Measurements from ENCODE around the gene BPI. TPM values are rescaled to one million over a fixed set of nuclear protein-coding genes. Genes with fewer than 3 reads are reported as not detected.

Gene BPI
- polyA plus RNA-seq, 1 donor (not counting 4 experiments of a cell fraction or from before 2014, with no cell fraction given), result not detected

DNA sequence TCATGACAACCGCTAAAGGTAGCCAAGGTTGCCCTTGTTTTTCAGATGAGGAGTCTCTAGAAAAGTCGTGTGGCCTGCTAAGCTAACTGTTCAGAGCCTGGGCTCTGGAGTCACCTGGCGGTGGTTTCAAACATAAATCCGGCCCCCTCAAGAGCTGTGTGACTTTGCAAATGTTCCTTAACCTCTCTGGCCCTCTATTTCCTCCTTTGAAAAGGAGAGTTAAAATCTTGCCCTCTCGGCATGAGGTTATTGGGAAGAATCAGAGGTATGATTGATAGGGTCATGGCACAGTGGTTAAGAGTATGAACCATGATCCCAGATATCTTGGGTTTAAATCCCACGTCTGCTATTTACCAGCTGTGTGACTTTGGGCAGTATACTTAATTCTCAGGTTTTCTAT is 36.7 kb downstream of the BPI start:
- dilution Hi-C loops (cut with MboI; ENCODE audit: extremely low pct_ligation_motif_present, low sequenced_read_pairs), result no loop called here
- Histone ChIP-seq H2AFZ (ENCODE audit: control insufficient read depth, low read length) (no peak overlapping the region), H3K4me1 (ENCODE audit: control insufficient read depth, extremely low read depth, insufficient read depth, low read length) (no peaks in the 10 kb centered on the region), H3K36me3 (ENCODE audit: control insufficient read depth in 2 of 2, extremely low read depth in 1 of 2, insufficient read depth in 2 of 2, low read length in 2 of 2) (no peaks in the 10 kb centered on the region), H3K27ac (ENCODE audit: control insufficient read depth, insufficient read depth, low read length) (no peak overlapping the region), H3K4me3 (ENCODE audit: control insufficient read depth in 2 of 3, extremely low read depth in 1 of 3, insufficient read depth in 2 of 3, low read depth in 1 of 3, low read length in 3 of 3) (no peak overlapping the region), H4K20me1 (ENCODE audit: control insufficient read depth, extremely low read depth, insufficient read depth, low read length) (no peaks in the 10 kb centered on the region), H3K9me1 (ENCODE audit: control insufficient read depth, extremely low read depth, insufficient read depth, low read length) (no peaks in the 10 kb centered on the region), H3K9ac (ENCODE audit: control insufficient read depth, extremely low read depth, insufficient read depth, low read length) (no peak overlapping the region), H3K4me2 (ENCODE audit: control insufficient read depth, extremely low read depth, insufficient read depth, low read depth, low read length) (no peak overlapping the region), H3K9me3 (ENCODE audit: control insufficient read depth, low read depth, low read length) (peaks cover 2% of the 10 kb centered on the region), H3K27me3 (ENCODE audit: control insufficient read depth, extremely low read depth, insufficient read depth, low read length) (peaks cover 11% of the 10 kb centered on the region), H3K79me2 (ENCODE audit: control insufficient read depth, insufficient read depth, low read length) (no peaks in the 10 kb centered on the region)
- no peak for TF ChIP-seq EZH2 (IDR thresholded peaks at IDR 0.05; ENCODE audit: low read length)
- TF ChIP-seq, protein P1, sequence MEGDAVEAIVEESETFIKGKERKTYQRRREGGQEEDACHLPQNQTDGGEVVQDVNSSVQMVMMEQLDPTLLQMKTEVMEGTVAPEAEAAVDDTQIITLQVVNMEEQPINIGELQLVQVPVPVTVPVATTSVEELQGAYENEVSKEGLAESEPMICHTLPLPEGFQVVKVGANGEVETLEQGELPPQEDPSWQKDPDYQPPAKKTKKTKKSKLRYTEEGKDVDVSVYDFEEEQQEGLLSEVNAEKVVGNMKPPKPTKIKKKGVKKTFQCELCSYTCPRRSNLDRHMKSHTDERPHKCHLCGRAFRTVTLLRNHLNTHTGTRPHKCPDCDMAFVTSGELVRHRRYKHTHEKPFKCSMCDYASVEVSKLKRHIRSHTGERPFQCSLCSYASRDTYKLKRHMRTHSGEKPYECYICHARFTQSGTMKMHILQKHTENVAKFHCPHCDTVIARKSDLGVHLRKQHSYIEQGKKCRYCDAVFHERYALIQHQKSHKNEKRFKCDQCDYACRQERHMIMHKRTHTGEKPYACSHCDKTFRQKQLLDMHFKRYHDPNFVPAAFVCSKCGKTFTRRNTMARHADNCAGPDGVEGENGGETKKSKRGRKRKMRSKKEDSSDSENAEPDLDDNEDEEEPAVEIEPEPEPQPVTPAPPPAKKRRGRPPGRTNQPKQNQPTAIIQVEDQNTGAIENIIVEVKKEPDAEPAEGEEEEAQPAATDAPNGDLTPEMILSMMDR (optimal IDR thresholded peaks at IDR 0.05 in 1 of 3, IDR thresholded peaks at IDR 0.05 in 1 of 3, conservative IDR thresholded peaks at IDR 0.05 in 1 of 3; ENCODE audit: extremely low read depth in 1 of 3, insufficient read depth in 2 of 3, low read length in 3 of 3), result no peak
- DNase-seq (ENCODE audit: low read depth, low spot score) (no peak), FAIRE-seq (no peak)

DNA sequence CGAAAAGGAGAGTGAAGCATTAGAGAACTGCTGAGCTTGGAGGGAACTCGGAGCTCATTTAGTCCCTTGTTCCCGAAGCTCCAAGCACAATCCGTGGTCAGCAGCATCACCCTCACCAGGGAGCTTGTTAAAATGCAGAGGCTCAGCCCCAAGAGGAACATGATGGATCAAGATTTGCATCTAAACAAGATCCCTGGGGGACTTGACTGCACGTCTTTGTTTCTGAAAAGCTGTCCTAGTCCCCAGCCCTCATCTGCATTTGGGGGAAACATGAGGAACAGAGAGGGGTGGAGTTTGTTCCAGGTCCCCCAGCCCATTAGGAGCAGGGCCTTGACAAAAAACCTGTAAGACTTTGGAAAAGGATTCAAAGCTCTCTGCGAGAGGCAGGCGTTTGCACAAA is 38.3 kb downstream of the BPI start:
- Histone ChIP-seq H2AFZ (ENCODE audit: control insufficient read depth, low read length) (no peak overlapping the region), H3K36me3 (ENCODE audit: control insufficient read depth in 2 of 2, extremely low read depth in 1 of 2, insufficient read depth in 2 of 2, low read length in 2 of 2) (no peaks in the 10 kb centered on the region), H3K4me1 (ENCODE audit: control insufficient read depth, extremely low read depth, insufficient read depth, low read length) (no peaks in the 10 kb centered on the region), H4K20me1 (ENCODE audit: control insufficient read depth, extremely low read depth, insufficient read depth, low read length) (no peaks in the 10 kb centered on the region), H3K4me3 (ENCODE audit: control insufficient read depth in 2 of 3, extremely low read depth in 1 of 3, insufficient read depth in 2 of 3, low read depth in 1 of 3, low read length in 3 of 3) (no peak overlapping the region), H3K9me3 (ENCODE audit: control insufficient read depth, low read depth, low read length) (peaks cover 2% of the 10 kb centered on the region), H3K9ac (ENCODE audit: control insufficient read depth, extremely low read depth, insufficient read depth, low read length) (no peak overlapping the region), H3K9me1 (ENCODE audit: control insufficient read depth, extremely low read depth, insufficient read depth, low read length) (no peaks in the 10 kb centered on the region), H3K4me2 (ENCODE audit: control insufficient read depth, extremely low read depth, insufficient read depth, low read depth, low read length) (no peak overlapping the region), H3K27ac (ENCODE audit: control insufficient read depth, insufficient read depth, low read length) (no peak overlapping the region), H3K79me2 (ENCODE audit: control insufficient read depth, insufficient read depth, low read length) (no peaks in the 10 kb centered on the region), H3K27me3 (ENCODE audit: control insufficient read depth, extremely low read depth, insufficient read depth, low read length) (peaks cover 10% of the 10 kb centered on the region)
- no peak for TF ChIP-seq EZH2 (IDR thresholded peaks at IDR 0.05; ENCODE audit: low read length)
- TF ChIP-seq, protein P1 (optimal IDR thresholded peaks at IDR 0.05 in 1 of 3, IDR thresholded peaks at IDR 0.05 in 1 of 3, conservative IDR thresholded peaks at IDR 0.05 in 1 of 3; ENCODE audit: extremely low read depth in 1 of 3, insufficient read depth in 2 of 3, low read length in 3 of 3), result no peak
- dilution Hi-C loops (cut with MboI; ENCODE audit: extremely low pct_ligation_motif_present, low sequenced_read_pairs), result no loop called here
- DNase-seq (ENCODE audit: low read depth, low spot score) (no peak), FAIRE-seq (no peak)

Measured in keratinocyte (primary cell).